Heart left ventricle (tissue), 13 donors: ENCODE results near the gene HEPHL1.

ENCODE experiments used
- POLR2A ChIP-seq, 2 donors: fragments of 450-650 bp; IDR thresholded peaks; one replicate each; pipeline ENCODE4 v1.6.1; 2017; ENCODE audit warnings: antibody characterized with exemption in 2 of 2, mild to moderate bottlenecking in 2 of 2, moderate library complexity in 2 of 2
- TF ChIP-seq, protein P1 (sequence below), 12 donors: fragments of 200-600 bp; sonication (generic) in 4 of 12; IDR thresholded peaks; one replicate each; pipeline versions ENCODE4 v1.5.0 to v1.8.0; 2018 to 2022; ENCODE audit warnings: antibody characterized with exemption in 12 of 12, mild to moderate bottlenecking in 5 of 12
- donor health status: ischemic (EF 13 %, LVEDD 7.1; RV severe dilation, severe dysfunction).
- donor health status: DM: no; HTN: yes; CAD: no.
- donor health status: DM: no; HTN: no; CAD: no.
- donor health status: ischemic (EF 25% LVEDD 6.9; RV normal size, moderate dysfunction).
- donor health status: ischemic (EF 25% LVEDD 5.7; RV mildly dilated, moderate dysfunction).
- donor health status: ischemic (EF 35%, LVEDD 5.7; RV mildly dilated, moderate dysfunction).
- donor health status: nonischemic (EF 11% LVEDD 7.7; RV severe dilation, severe dysfunction).
- donor health status: DM: yes; HTN: yes; CAD: no.
- donor health status: PGD.
- donor health status: ischemic (EF 29% LVEDD 5.4; RV normal size, mild dysfunction).
- donor health status: nonischemic (EF 23%, LVEDD 6.1; RV moderate dilation, normal function).

DNA sequence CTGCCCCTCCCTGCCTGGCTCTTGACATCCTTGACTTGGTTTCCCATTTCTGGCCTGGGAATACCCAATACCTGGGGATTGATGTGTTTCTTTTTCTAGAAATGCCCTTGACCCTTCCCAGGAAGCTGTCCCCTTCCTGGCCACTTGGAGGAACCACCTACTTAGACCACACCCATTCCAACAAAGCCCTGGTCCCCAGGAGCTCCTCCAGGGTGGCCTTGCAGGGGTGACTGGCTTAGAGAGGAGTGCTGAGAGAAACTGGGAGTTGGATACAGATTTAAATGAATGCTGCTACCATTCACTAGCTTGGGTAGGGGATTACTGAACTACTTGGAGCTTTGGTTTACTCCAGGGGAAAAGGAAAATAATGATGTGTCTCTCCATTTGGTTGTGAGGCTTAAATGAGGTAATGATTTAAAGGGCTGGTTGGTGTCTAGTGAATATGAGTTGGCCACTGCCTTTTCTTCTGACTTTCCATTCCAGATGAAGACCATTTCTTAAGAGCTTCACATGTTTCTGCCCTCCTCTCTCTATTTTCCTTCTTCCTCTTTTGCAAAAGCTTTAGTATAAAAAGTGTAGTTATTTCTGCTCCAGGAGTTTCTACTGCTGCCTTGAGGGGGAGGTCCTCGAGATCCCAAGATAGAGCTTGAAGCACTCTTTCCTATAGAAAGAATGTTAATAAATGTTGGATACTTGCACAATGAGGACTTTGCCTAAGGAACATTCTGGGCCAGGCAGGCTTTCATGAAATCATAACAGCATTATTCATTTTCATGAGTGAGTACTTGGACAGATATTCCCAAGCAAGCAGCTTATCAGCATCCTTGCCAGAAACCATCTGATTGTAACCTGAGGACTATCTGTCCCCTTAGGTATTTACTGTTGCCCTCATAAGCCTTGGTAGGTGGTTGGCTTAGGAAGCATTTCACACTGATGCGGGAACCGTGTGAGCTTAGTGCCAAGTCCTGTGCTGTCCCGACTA lies 129.8 kb downstream of the HEPHL1 start:
- TF ChIP-seq, protein P1, sequence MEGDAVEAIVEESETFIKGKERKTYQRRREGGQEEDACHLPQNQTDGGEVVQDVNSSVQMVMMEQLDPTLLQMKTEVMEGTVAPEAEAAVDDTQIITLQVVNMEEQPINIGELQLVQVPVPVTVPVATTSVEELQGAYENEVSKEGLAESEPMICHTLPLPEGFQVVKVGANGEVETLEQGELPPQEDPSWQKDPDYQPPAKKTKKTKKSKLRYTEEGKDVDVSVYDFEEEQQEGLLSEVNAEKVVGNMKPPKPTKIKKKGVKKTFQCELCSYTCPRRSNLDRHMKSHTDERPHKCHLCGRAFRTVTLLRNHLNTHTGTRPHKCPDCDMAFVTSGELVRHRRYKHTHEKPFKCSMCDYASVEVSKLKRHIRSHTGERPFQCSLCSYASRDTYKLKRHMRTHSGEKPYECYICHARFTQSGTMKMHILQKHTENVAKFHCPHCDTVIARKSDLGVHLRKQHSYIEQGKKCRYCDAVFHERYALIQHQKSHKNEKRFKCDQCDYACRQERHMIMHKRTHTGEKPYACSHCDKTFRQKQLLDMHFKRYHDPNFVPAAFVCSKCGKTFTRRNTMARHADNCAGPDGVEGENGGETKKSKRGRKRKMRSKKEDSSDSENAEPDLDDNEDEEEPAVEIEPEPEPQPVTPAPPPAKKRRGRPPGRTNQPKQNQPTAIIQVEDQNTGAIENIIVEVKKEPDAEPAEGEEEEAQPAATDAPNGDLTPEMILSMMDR (IDR thresholded peaks at IDR 0.05) = no peak
- no peak for TF ChIP-seq POLR2A (IDR thresholded peaks at IDR 0.05)
